HEK293 (cell line): ENCODE measurements around the gene CCNK.

Experiments used
- GLIS2 ChIP-seq: fragments of 450-650 bp; formaldehyde crosslinking; IDR thresholded peaks from 2 replicates; pipeline ENCODE4 v1.5.1; 2016; ENCODE audit warnings: missing biosample characterization, missing genetic modification characterization
- KLF10 ChIP-seq: fragments of 450-650 bp; IDR thresholded peaks from 2 replicates; pipeline ENCODE4 v1.5.1; 2018; ENCODE audit warnings: missing biosample characterization, mild to moderate bottlenecking, missing genetic modification characterization
- KLF16 ChIP-seq: fragments of 450-650 bp; formaldehyde crosslinking; IDR thresholded peaks from 2 replicates; pipeline ENCODE4 v1.5.1; 2017; ENCODE audit warnings: missing biosample characterization, missing genetic modification characterization
- KLF8 ChIP-seq: fragments of 450-650 bp; formaldehyde crosslinking; IDR thresholded peaks from 2 replicates; pipeline ENCODE4 v1.5.1; 2016; ENCODE audit warnings: missing biosample characterization, missing genetic modification characterization
- SP2 ChIP-seq: fragments of 450-650 bp; formaldehyde crosslinking; IDR thresholded peaks from 2 replicates; pipeline ENCODE4 v1.5.1; 2016; ENCODE audit warnings: missing biosample characterization, missing genetic modification characterization
- YY1 ChIP-seq: fragments of 450-650 bp; formaldehyde crosslinking; IDR thresholded peaks from 2 replicates; pipeline ENCODE4 v1.5.1; 2018; ENCODE audit warnings: missing biosample characterization, missing genetic modification characterization
- ZBTB17 ChIP-seq: fragments of 450-650 bp; formaldehyde crosslinking; IDR thresholded peaks from 2 replicates; pipeline ENCODE4 v1.5.1; 2016; ENCODE audit warnings: missing biosample characterization, missing genetic modification characterization
- ZBTB20 ChIP-seq: fragments of 450-650 bp; formaldehyde crosslinking; IDR thresholded peaks from 2 replicates; pipeline ENCODE4 v1.5.1; 2016; ENCODE audit warnings: missing biosample characterization, missing genetic modification characterization
- ZBTB21 ChIP-seq: fragments of 450-650 bp; formaldehyde crosslinking; IDR thresholded peaks from 2 replicates; pipeline ENCODE4 v1.5.1; 2017; ENCODE audit warnings: missing biosample characterization, missing genetic modification characterization
- ZNF19 ChIP-seq: fragments of 450-650 bp; formaldehyde crosslinking; IDR thresholded peaks from 2 replicates; pipeline ENCODE4; 2016; ENCODE audit warnings: missing biosample characterization, missing genetic modification characterization, low read depth
- ZNF292 ChIP-seq: fragments of 450-650 bp; formaldehyde crosslinking; IDR thresholded peaks from 2 replicates; pipeline ENCODE4 v1.5.1; 2016; ENCODE audit warnings: low read depth, missing biosample characterization, missing genetic modification characterization, borderline replicate concordance
- ZNF324 ChIP-seq: fragments of 450-650 bp; formaldehyde crosslinking; IDR thresholded peaks from 2 replicates; pipeline ENCODE4 v1.5.1; 2016; ENCODE audit warnings: missing biosample characterization, missing genetic modification characterization
- ZNF366 ChIP-seq: fragments of 450-650 bp; formaldehyde crosslinking; conservative IDR thresholded peaks from 2 replicates; pipeline ENCODE4 v1.5.1; 2016; ENCODE audit warnings: missing biosample characterization, missing genetic modification characterization
- ZNF423 ChIP-seq: fragments of 450-650 bp; formaldehyde crosslinking; IDR thresholded peaks from 2 replicates; pipeline ENCODE4 v1.5.1; 2016; ENCODE audit warnings: missing biosample characterization, missing genetic modification characterization
- ZNF426 ChIP-seq: fragments of 450-650 bp; formaldehyde crosslinking; IDR thresholded peaks from 2 replicates; pipeline ENCODE4 v1.5.1; 2017; ENCODE audit warnings: missing biosample characterization, missing genetic modification characterization, mild to moderate bottlenecking, inconsistent platforms, moderate library complexity
- ZNF501 ChIP-seq: fragments of 450-650 bp; formaldehyde crosslinking; IDR thresholded peaks from 2 replicates; pipeline ENCODE4 v1.5.1; 2016; ENCODE audit warnings: missing biosample characterization, missing genetic modification characterization
- ZNF585B ChIP-seq: fragments of 450-650 bp; formaldehyde crosslinking; IDR thresholded peaks from 2 replicates; pipeline ENCODE4 v1.5.1; 2016; ENCODE audit warnings: missing biosample characterization, missing genetic modification characterization
- ZNF658 ChIP-seq: fragments of 450-650 bp; formaldehyde crosslinking; IDR thresholded peaks from 2 replicates; pipeline ENCODE4; 2016; ENCODE audit warnings: missing biosample characterization, missing genetic modification characterization
- ZSCAN30 ChIP-seq: fragments of 450-650 bp; IDR thresholded peaks from 2 replicates; pipeline ENCODE4 v1.5.1; 2018; ENCODE audit warnings: missing biosample characterization, mild to moderate bottlenecking, missing genetic modification characterization, moderate library complexity
- TF ChIP-seq, protein P1 (sequence below): fragments of 450-650 bp; formaldehyde crosslinking; IDR thresholded peaks from 2 replicates; pipeline ENCODE4 v1.5.1; 2017; ENCODE audit warnings: missing biosample characterization, mild to moderate bottlenecking, missing genetic modification characterization, moderate library complexity
- TF ChIP-seq, protein P2 (sequence below): fragments of 450-650 bp; formaldehyde crosslinking; IDR thresholded peaks from 2 replicates; pipeline ENCODE4 v1.5.1; 2016; ENCODE audit warnings: missing biosample characterization, missing genetic modification characterization
- TF ChIP-seq, protein P3 (sequence below): fragments of 450-650 bp; formaldehyde crosslinking; IDR thresholded peaks from 2 replicates; pipeline ENCODE4 v1.5.1; 2016; ENCODE audit warnings: missing biosample characterization, missing genetic modification characterization, low read depth
- TF ChIP-seq, protein P4 (sequence below): fragments of 450-650 bp; formaldehyde crosslinking; IDR thresholded peaks from 2 replicates; pipeline ENCODE4 v1.5.1; 2017; ENCODE audit warnings: missing biosample characterization, missing genetic modification characterization
- TF ChIP-seq, protein P5 (sequence below): fragments of 450-650 bp; formaldehyde crosslinking; IDR thresholded peaks from 2 replicates; pipeline ENCODE4 v1.5.1; 2016; ENCODE audit warnings: missing biosample characterization, missing genetic modification characterization
- TF ChIP-seq, protein P6 (sequence below): fragments of 450-650 bp; formaldehyde crosslinking; optimal IDR thresholded peaks from 2 replicates; pipeline ENCODE3; 2016; ENCODE audit warnings: missing biosample characterization, mild to moderate bottlenecking, missing genetic modification characterization
- TF ChIP-seq, protein P7 (sequence below): fragments of 450-650 bp; formaldehyde crosslinking; IDR thresholded peaks from 2 replicates; pipeline ENCODE4 v1.5.1; 2016; ENCODE audit warnings: missing biosample characterization, missing genetic modification characterization

CCNK gene

DNA sequence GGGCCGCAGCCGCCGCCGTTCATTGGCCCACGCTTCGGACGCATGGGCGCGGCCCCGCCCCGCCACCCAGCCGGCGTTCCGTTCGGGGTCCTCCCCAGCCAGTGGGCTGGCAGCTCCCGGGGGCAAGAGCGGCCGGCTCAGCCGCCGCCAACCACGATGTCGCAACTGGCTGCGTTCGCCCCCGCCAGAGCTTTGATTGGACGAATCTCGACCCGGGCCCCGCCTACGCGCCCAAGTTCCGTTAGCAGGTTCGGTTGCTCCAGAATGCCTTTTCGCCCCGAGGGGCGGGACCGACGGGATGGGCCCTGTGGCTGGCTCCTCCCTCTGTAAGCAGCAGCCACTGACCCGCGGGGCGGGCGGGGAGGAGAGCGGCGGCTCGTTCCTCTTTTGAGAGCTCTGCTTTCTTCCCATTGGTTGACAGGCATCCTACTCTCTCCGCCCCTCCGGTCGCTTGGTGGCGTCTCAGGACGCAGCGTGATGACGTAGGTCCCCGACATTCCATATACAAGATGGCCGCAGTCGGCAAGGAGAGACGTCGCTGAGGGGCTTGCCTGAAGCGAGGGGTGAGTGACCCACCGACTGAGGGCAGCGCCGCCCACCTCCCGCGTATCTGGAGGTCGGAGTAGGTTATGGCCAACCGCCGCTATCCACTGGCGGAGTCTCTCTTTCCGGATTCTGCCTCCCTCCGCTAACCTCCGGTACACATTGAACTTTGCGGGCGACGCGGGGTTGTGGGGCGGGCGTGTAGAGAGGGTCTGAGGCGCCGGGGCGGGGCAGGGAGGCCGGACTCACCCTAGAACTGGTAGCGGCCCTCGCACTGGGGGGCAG is at the start of gene CCNK (continued):
- TF ChIP-seq, protein P1, sequence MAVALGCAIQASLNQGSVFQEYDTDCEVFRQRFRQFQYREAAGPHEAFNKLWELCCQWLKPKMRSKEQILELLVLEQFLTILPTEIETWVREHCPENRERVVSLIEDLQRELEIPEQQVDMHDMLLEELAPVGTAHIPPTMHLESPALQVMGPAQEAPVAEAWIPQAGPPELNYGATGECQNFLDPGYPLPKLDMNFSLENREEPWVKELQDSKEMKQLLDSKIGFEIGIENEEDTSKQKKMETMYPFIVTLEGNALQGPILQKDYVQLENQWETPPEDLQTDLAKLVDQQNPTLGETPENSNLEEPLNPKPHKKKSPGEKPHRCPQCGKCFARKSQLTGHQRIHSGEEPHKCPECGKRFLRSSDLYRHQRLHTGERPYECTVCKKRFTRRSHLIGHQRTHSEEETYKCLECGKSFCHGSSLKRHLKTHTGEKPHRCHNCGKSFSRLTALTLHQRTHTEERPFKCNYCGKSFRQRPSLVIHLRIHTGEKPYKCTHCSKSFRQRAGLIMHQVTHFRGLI (tag by site-specific recombination), result peak; percentile 88
- TF ChIP-seq ZBTB20 (tag by site-specific recombination) (peak; percentile 88), ZSCAN30 (tag by site-specific recombination) (peak; percentile 19; the same call in 1 of the 2 replicates), SP2 (tag by site-specific recombination) (peak; percentile 89), KLF8 (tag by site-specific recombination) (peak; percentile 94), ZBTB17 (tag by site-specific recombination) (peak; percentile 75), KLF10 (tag by site-specific recombination) (peak; percentile 82), ZNF19 (tag by site-specific recombination) (no peak), ZNF585B (tag by site-specific recombination) (no peak), ZNF426 (tag by site-specific recombination) (no peak), YY1 (peak; percentile 96), ZNF658 (no peak), ZNF423 (tag by site-specific recombination) (0 out of 2 replicates have a peak, but pooled peaks have one; percentile 10), ZNF366 (tag by site-specific recombination) (no peak), ZNF501 (tag by site-specific recombination) (peak; percentile 82; the same call in 1 of the 2 replicates), KLF16 (tag by site-specific recombination) (peak; percentile 54; the same call in 1 of the 2 replicates), GLIS2 (peak; percentile 89), ZBTB21 (tag by site-specific recombination) (peak; percentile 72), ZNF324 (no peak), ZNF292 (tag by site-specific recombination) (no peak)
- TF ChIP-seq, protein P2, sequence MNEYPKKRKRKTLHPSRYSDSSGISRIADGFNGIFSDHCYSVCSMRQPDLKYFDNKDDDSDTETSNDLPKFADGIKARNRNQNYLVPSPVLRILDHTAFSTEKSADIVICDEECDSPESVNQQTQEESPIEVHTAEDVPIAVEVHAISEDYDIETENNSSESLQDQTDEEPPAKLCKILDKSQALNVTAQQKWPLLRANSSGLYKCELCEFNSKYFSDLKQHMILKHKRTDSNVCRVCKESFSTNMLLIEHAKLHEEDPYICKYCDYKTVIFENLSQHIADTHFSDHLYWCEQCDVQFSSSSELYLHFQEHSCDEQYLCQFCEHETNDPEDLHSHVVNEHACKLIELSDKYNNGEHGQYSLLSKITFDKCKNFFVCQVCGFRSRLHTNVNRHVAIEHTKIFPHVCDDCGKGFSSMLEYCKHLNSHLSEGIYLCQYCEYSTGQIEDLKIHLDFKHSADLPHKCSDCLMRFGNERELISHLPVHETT (tag by site-specific recombination), result peak; percentile 79
- TF ChIP-seq, protein P3, sequence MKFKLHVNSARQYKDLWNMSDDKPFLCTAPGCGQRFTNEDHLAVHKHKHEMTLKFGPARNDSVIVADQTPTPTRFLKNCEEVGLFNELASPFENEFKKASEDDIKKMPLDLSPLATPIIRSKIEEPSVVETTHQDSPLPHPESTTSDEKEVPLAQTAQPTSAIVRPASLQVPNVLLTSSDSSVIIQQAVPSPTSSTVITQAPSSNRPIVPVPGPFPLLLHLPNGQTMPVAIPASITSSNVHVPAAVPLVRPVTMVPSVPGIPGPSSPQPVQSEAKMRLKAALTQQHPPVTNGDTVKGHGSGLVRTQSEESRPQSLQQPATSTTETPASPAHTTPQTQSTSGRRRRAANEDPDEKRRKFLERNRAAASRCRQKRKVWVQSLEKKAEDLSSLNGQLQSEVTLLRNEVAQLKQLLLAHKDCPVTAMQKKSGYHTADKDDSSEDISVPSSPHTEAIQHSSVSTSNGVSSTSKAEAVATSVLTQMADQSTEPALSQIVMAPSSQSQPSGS (tag by site-specific recombination), result peak; percentile 93
- TF ChIP-seq, protein P4, sequence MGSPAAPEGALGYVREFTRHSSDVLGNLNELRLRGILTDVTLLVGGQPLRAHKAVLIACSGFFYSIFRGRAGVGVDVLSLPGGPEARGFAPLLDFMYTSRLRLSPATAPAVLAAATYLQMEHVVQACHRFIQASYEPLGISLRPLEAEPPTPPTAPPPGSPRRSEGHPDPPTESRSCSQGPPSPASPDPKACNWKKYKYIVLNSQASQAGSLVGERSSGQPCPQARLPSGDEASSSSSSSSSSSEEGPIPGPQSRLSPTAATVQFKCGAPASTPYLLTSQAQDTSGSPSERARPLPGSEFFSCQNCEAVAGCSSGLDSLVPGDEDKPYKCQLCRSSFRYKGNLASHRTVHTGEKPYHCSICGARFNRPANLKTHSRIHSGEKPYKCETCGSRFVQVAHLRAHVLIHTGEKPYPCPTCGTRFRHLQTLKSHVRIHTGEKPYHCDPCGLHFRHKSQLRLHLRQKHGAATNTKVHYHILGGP, result no peak
- TF ChIP-seq, protein P5, sequence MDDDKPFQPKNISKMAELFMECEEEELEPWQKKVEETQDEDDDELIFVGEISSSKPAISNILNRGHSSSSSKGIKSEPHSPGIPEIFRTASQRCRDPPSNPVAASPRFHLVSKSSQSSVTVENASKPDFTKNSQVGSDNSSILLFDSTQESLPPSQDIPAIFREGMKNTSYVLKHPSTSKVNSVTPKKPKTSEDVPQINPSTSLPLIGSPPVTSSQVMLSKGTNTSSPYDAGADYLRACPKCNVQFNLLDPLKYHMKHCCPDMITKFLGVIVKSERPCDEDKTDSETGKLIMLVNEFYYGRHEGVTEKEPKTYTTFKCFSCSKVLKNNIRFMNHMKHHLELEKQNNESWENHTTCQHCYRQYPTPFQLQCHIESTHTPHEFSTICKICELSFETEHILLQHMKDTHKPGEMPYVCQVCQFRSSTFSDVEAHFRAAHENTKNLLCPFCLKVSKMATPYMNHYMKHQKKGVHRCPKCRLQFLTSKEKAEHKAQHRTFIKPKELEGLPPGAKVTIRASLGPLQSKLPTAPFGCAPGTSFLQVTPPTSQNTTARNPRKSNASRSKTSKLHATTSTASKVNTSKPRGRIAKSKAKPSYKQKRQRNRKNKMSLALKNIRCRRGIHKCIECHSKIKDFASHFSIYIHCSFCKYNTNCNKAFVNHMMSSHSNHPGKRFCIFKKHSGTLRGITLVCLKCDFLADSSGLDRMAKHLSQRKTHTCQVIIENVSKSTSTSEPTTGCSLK (tag by site-specific recombination), result no peak
- TF ChIP-seq, protein P6, sequence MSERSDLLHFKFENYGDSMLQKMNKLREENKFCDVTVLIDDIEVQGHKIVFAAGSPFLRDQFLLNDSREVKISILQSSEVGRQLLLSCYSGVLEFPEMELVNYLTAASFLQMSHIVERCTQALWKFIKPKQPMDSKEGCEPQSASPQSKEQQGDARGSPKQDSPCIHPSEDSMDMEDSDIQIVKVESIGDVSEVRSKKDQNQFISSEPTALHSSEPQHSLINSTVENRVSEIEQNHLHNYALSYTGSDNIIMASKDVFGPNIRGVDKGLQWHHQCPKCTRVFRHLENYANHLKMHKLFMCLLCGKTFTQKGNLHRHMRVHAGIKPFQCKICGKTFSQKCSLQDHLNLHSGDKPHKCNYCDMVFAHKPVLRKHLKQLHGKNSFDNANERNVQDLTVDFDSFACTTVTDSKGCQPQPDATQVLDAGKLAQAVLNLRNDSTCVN (tag by site-specific recombination), result peak; percentile 63
- TF ChIP-seq, protein P7, sequence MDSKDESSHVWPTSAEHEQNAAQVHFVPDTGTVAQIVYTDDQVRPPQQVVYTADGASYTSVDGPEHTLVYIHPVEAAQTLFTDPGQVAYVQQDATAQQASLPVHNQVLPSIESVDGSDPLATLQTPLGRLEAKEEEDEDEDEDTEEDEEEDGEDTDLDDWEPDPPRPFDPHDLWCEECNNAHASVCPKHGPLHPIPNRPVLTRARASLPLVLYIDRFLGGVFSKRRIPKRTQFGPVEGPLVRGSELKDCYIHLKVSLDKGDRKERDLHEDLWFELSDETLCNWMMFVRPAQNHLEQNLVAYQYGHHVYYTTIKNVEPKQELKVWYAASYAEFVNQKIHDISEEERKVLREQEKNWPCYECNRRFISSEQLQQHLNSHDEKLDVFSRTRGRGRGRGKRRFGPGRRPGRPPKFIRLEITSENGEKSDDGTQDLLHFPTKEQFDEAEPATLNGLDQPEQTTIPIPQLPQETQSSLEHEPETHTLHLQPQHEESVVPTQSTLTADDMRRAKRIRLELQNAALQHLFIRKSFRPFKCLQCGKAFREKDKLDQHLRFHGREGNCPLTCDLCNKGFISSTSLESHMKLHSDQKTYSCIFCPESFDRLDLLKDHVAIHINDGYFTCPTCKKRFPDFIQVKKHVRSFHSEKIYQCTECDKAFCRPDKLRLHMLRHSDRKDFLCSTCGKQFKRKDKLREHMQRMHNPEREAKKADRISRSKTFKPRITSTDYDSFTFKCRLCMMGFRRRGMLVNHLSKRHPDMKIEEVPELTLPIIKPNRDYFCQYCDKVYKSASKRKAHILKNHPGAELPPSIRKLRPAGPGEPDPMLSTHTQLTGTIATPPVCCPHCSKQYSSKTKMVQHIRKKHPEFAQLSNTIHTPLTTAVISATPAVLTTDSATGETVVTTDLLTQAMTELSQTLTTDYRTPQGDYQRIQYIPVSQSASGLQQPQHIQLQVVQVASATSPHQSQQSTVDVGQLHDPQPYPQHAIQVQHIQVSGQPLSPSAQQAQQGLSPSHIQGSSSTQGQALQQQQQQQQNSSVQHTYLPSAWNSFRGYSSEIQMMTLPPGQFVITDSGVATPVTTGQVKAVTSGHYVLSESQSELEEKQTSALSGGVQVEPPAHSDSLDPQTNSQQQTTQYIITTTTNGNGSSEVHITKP (tag by site-specific recombination), result peak; percentile 77
